ENCODE results near the gene IL4R. TPM values are rescaled to one million over a fixed set of nuclear protein-coding genes. Genes with fewer than 3 reads are reported as not detected.

IL4R gene
- total RNA-seq, 1 experiment from 2014 or later, result 29.6 TPM

DNA sequence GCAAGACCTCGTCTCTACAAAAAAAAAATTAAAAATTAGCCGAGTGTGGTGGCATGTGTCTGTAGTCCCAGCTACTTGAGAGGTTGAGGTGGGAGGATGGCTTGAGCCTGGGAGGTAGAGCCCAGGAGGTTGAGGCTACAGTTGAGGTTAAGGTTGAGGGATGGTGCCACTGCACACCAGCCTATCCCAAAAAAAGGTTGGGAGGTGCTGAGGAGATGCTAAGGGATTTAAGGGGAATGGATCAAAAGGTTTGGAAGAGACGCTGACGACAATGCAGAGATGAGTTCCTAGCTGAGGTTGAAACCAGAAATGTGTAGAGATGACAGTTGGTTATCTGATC, 40.5 kb upstream of the IL4R start:
- Histone ChIP-seq H3K27me3 (ENCODE audit: insufficient read depth, low read length) (no peaks in the 10 kb centered on the region), H3K79me2 (ENCODE audit: insufficient read depth, low read length) (0 out of 2 replicates have a peak, but pooled peaks cover 10% of the 10 kb centered on the region), H4K20me1 (ENCODE audit: insufficient read depth) (no peaks in the 10 kb centered on the region), H3K9ac (ENCODE audit: low read length) (peak overlapping the region; percentile 48), H3K4me1 (ENCODE audit: control insufficient read depth in 1 of 2, insufficient read depth in 2 of 2, low read length in 2 of 2) (peaks cover 30 to 63% of the 10 kb centered on the region in 2 experiments), H2AFZ (ENCODE audit: low read depth, low read length, poor library complexity, severe bottlenecking) (no peak overlapping the region), H3K36me3 (ENCODE audit: control insufficient read depth in 1 of 2, insufficient read depth in 2 of 2, low read length in 2 of 2) (no peaks in the 10 kb centered on the region), H3K27ac (ENCODE audit: low read depth, low read length) (peak overlapping the region; percentile 76), H3K4me2 (ENCODE audit: low read length) (peak overlapping the region; percentile 72), H3K9me3 (ENCODE audit: control insufficient read depth in 1 of 2, insufficient read depth in 1 of 2, low read depth in 1 of 2, low read length in 2 of 2) (no peaks in the 10 kb centered on the region), H3K4me3 (replicated peaks in 1 of 2; ENCODE audit: low read depth in 1 of 2, low read length in 2 of 2) (peak overlapping the region; percentile 16 to 33; a peak in 2 of 4 replicates), H3K9me2 (ENCODE audit: insufficient read depth) (no peaks in the 10 kb centered on the region)
- no peak for ATAC-seq
- no peak for DNase-seq (ENCODE audit: low read depth, low spot score)
- ChIA-PET CTCF (interaction anchor here (1.1 to 1.6 kb wide), 2 partner anchors 9 to 82 kb away, joined by 4 read pairs; no protein-coding TSS in a partner anchor), POLR2A (interaction anchor here (1.0 kb wide), 1 partner anchor 102 kb away, joined by 3 read pairs; no protein-coding TSS in a partner anchor), RAD21 (ENCODE audit: low non-redundant PET in 1 of 2, low total read pairs in 2 of 2, uncharacterized antibody in 2 of 2, unreplicated experiment in 2 of 2) (no interaction called here)
- TF ChIP-seq, protein P1, sequence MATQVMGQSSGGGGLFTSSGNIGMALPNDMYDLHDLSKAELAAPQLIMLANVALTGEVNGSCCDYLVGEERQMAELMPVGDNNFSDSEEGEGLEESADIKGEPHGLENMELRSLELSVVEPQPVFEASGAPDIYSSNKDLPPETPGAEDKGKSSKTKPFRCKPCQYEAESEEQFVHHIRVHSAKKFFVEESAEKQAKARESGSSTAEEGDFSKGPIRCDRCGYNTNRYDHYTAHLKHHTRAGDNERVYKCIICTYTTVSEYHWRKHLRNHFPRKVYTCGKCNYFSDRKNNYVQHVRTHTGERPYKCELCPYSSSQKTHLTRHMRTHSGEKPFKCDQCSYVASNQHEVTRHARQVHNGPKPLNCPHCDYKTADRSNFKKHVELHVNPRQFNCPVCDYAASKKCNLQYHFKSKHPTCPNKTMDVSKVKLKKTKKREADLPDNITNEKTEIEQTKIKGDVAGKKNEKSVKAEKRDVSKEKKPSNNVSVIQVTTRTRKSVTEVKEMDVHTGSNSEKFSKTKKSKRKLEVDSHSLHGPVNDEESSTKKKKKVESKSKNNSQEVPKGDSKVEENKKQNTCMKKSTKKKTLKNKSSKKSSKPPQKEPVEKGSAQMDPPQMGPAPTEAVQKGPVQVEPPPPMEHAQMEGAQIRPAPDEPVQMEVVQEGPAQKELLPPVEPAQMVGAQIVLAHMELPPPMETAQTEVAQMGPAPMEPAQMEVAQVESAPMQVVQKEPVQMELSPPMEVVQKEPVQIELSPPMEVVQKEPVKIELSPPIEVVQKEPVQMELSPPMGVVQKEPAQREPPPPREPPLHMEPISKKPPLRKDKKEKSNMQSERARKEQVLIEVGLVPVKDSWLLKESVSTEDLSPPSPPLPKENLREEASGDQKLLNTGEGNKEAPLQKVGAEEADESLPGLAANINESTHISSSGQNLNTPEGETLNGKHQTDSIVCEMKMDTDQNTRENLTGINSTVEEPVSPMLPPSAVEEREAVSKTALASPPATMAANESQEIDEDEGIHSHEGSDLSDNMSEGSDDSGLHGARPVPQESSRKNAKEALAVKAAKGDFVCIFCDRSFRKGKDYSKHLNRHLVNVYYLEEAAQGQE (IDR thresholded peaks at IDR 0.05; ENCODE audit: low read depth), result no peak
- BruUV-seq (replicated peaks), result no TSS peak
- intact Hi-C loops (cut with micrococcal nuclease), result no loop called here

GRCh38 chr16:27273670-27274423, 39.9 kb upstream of the IL4R start:
- H4K20me1 ChIP-seq (ENCODE audit: insufficient read depth), result no peaks in the 10 kb centered on the region
- no peaks in the 10 kb centered on the region for H3K27me3 ChIP-seq (ENCODE audit: insufficient read depth, low read length)
- peak overlapping the region; percentile 48 for H3K9ac ChIP-seq (ENCODE audit: low read length)
- no peaks in the 10 kb centered on the region for H3K9me3 ChIP-seq (ENCODE audit: control insufficient read depth in 1 of 2, insufficient read depth in 1 of 2, low read depth in 1 of 2, low read length in 2 of 2)
- H3K9me2 ChIP-seq (ENCODE audit: insufficient read depth), result no peaks in the 10 kb centered on the region
- intact Hi-C loops (cut with micrococcal nuclease), result no loop called here
- H2AFZ ChIP-seq (ENCODE audit: low read depth, low read length, poor library complexity, severe bottlenecking), result no peak overlapping the region
- H3K4me2 ChIP-seq (ENCODE audit: low read length), result peak overlapping the region; percentile 72
- no TSS peak for BruUV-seq (replicated peaks)
- ATAC-seq (peak; percentile 92), DNase-seq (ENCODE audit: low read depth, low spot score) (peak; percentile 97)
- ChIA-PET POLR2A (interaction anchor here (1.0 kb wide), 1 partner anchor 101 kb away, joined by 3 read pairs; no protein-coding TSS in a partner anchor), CTCF (interaction anchor here (1.1 to 1.6 kb wide), 2 partner anchors 9 to 81 kb away, joined by 4 read pairs; no protein-coding TSS in a partner anchor), RAD21 (ENCODE audit: low non-redundant PET in 1 of 2, low total read pairs in 2 of 2, uncharacterized antibody in 2 of 2, unreplicated experiment in 2 of 2) (interaction anchor here in 1 of 2 experiments (1.0 kb wide), 1 partner anchor 94 kb away, joined by 3 read pairs; no protein-coding TSS in a partner anchor)
- peaks cover 30 to 62% of the 10 kb centered on the region in 2 experiments for H3K4me1 ChIP-seq (ENCODE audit: control insufficient read depth in 1 of 2, insufficient read depth in 2 of 2, low read length in 2 of 2)
- H3K27ac ChIP-seq (ENCODE audit: low read depth, low read length), result peak overlapping the region; percentile 76
- 0 out of 2 replicates have a peak, but pooled peaks cover 6% of the 10 kb centered on the region for H3K79me2 ChIP-seq (ENCODE audit: insufficient read depth, low read length)
- peak overlapping the region; percentile 16 to 33; a peak in 2 of 4 replicates for H3K4me3 ChIP-seq (replicated peaks in 1 of 2; ENCODE audit: low read depth in 1 of 2, low read length in 2 of 2)
- H3K36me3 ChIP-seq (ENCODE audit: control insufficient read depth in 1 of 2, insufficient read depth in 2 of 2, low read length in 2 of 2), result no peaks in the 10 kb centered on the region
- TF ChIP-seq SIN3A (IDR thresholded peaks at IDR 0.05; ENCODE audit: low read depth) (peak; percentile 83), SP1 (IDR thresholded peaks at IDR 0.05; ENCODE audit: low read depth) (peak; percentile 95), CBX3 (IDR thresholded peaks at IDR 0.05; ENCODE audit: low read depth) (peak; percentile 95), RAD21 (IDR thresholded peaks at IDR 0.05; ENCODE audit: low read depth) (peak; percentile 50), CEBPB (IDR thresholded peaks at IDR 0.05; ENCODE audit: low read depth) (peak; percentile 82), JUND (IDR thresholded peaks at IDR 0.05) (peak; percentile 95)
- TF ChIP-seq, protein P2, sequence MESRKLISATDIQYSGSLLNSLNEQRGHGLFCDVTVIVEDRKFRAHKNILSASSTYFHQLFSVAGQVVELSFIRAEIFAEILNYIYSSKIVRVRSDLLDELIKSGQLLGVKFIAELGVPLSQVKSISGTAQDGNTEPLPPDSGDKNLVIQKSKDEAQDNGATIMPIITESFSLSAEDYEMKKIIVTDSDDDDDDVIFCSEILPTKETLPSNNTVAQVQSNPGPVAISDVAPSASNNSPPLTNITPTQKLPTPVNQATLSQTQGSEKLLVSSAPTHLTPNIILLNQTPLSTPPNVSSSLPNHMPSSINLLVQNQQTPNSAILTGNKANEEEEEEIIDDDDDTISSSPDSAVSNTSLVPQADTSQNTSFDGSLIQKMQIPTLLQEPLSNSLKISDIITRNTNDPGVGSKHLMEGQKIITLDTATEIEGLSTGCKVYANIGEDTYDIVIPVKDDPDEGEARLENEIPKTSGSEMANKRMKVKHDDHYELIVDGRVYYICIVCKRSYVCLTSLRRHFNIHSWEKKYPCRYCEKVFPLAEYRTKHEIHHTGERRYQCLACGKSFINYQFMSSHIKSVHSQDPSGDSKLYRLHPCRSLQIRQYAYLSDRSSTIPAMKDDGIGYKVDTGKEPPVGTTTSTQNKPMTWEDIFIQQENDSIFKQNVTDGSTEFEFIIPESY (IDR thresholded peaks at IDR 0.05; ENCODE audit: extremely low read depth, insufficient replicate concordance, low read length), result peak; percentile 16
- TF ChIP-seq, protein P3, sequence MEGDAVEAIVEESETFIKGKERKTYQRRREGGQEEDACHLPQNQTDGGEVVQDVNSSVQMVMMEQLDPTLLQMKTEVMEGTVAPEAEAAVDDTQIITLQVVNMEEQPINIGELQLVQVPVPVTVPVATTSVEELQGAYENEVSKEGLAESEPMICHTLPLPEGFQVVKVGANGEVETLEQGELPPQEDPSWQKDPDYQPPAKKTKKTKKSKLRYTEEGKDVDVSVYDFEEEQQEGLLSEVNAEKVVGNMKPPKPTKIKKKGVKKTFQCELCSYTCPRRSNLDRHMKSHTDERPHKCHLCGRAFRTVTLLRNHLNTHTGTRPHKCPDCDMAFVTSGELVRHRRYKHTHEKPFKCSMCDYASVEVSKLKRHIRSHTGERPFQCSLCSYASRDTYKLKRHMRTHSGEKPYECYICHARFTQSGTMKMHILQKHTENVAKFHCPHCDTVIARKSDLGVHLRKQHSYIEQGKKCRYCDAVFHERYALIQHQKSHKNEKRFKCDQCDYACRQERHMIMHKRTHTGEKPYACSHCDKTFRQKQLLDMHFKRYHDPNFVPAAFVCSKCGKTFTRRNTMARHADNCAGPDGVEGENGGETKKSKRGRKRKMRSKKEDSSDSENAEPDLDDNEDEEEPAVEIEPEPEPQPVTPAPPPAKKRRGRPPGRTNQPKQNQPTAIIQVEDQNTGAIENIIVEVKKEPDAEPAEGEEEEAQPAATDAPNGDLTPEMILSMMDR (IDR thresholded peaks at IDR 0.05 in 2 of 3, conservative IDR thresholded peaks at IDR 0.05 in 1 of 3; ENCODE audit: borderline replicate concordance in 1 of 3, insufficient read depth in 1 of 3, low read depth in 2 of 3, low read length in 2 of 3), result peak in 2 of 3 experiments; percentile 24 to 28; a peak in 2 of 6 replicates
